ENCODE data around the gene BDH2. TPM values are rescaled to one million over a fixed set of nuclear protein-coding genes. Genes with fewer than 3 reads are reported as not detected.

BDH2 gene
- total and polyA plus RNA-seq, 2 experiments from 2014 or later = 36.5 to 73.9 TPM

- Histone ChIP-seq H4K20me1 (replicated peaks; ENCODE audit: insufficient read depth) (no peaks in the 10 kb centered on the region; the same call in 1 of the 2 replicates), H3K79me2 (replicated peaks; ENCODE audit: insufficient read depth) (no peaks in the 10 kb centered on the region), H3F3A (replicated peaks; ENCODE audit: low read depth) (no peaks in the 10 kb centered on the region), H3K4me3 (no peak overlapping the region), H3K36me3 (ENCODE audit: insufficient read depth) (no peaks in the 10 kb centered on the region), H3K4me1 (ENCODE audit: insufficient read depth) (no peaks in the 10 kb centered on the region), H3K9me2 (ENCODE audit: insufficient read depth) (no peaks in the 10 kb centered on the region), H2AFZ (no peak overlapping the region), H3K27ac (ENCODE audit: low read depth) (no peak overlapping the region), H3K27me3 (ENCODE audit: insufficient read depth) (no peaks in the 10 kb centered on the region), H3K4me2 (no peak overlapping the region)
- Mint-ChIP-seq H3K9me3 (no peaks in the 10 kb centered on the region), H3K27me3 (ENCODE audit: insufficient read depth, low read depth, poor library complexity) (no peaks in the 10 kb centered on the region), H3K4me1 (peaks cover 12% of the 10 kb centered on the region), H3K36me3 (ENCODE audit: low read depth) (no peaks in the 10 kb centered on the region), H3K4me3 (no peak overlapping the region), H3K27ac (no peak overlapping the region)
- TF ChIP-seq REST (IDR thresholded peaks at IDR 0.05; ENCODE audit: unreplicated experiment) (no peak), NANOG (IDR thresholded peaks at IDR 0.05; ENCODE audit: borderline replicate concordance) (no peak), ZNF114 (CRISPR knock-in tag; IDR thresholded peaks at IDR 0.05) (no peak)
- no peak for ATAC-seq
- DNase-seq (ENCODE audit: low spot score) = no peak
These were observed 55.5 kb downstream of the BDH2 start for GRCh38 chr4:103044183-103044582.

- H3K4me1 ChIP-seq (ENCODE audit: insufficient read depth) = no peaks in the 10 kb centered on the region
- Mint-ChIP-seq H3K4me3 (no peak overlapping the region), H3K4me1 (no peaks in the 10 kb centered on the region), H3K9me3 (no peaks in the 10 kb centered on the region), H3K27me3 (ENCODE audit: insufficient read depth, low read depth, poor library complexity) (no peaks in the 10 kb centered on the region), H3K36me3 (ENCODE audit: low read depth) (no peaks in the 10 kb centered on the region), H3K27ac (no peak overlapping the region)
- H3K4me3 ChIP-seq = no peak overlapping the region
- H3F3A ChIP-seq (replicated peaks; ENCODE audit: low read depth) = no peaks in the 10 kb centered on the region
- no peaks in the 10 kb centered on the region for H3K36me3 ChIP-seq (ENCODE audit: insufficient read depth)
- no peak for TF ChIP-seq ETS1 (IDR thresholded peaks at IDR 0.05)
- TF ChIP-seq NANOG (IDR thresholded peaks at IDR 0.05; ENCODE audit: borderline replicate concordance) = no peak
- TF ChIP-seq EZH2phosphoT487 (IDR thresholded peaks at IDR 0.05; ENCODE audit: unreplicated experiment) = no peak
- no peak for TF ChIP-seq CTCF (conservative IDR thresholded peaks at IDR 0.05; ENCODE audit: low read depth in 2 of 2)
- no peak for TF ChIP-seq CREB1 (CRISPR knock-in tag; IDR thresholded peaks at IDR 0.05; ENCODE audit: low read depth)
- no peak for TF ChIP-seq JUNB (IDR thresholded peaks at IDR 0.05; ENCODE audit: unreplicated experiment)
- TF ChIP-seq ZNF114 (CRISPR knock-in tag; IDR thresholded peaks at IDR 0.05) = no peak
- no peak for TF ChIP-seq ZNF331 (CRISPR knock-in tag; IDR thresholded peaks at IDR 0.05; ENCODE audit: low read depth)
- H3K27me3 ChIP-seq (ENCODE audit: insufficient read depth) = no peaks in the 10 kb centered on the region
- no peak overlapping the region for H2AFZ ChIP-seq
- no peak overlapping the region for H3K4me2 ChIP-seq
- ATAC-seq = no peak
- H3K9me2 ChIP-seq (ENCODE audit: insufficient read depth) = no peaks in the 10 kb centered on the region
- no peaks in the 10 kb centered on the region for H3K79me2 ChIP-seq (replicated peaks; ENCODE audit: insufficient read depth)
- no peak overlapping the region for H3K27ac ChIP-seq (ENCODE audit: low read depth)
- no peak for DNase-seq (ENCODE audit: low spot score)
- H4K20me1 ChIP-seq (replicated peaks; ENCODE audit: insufficient read depth) = no peaks in the 10 kb centered on the region
These were observed 63.5 kb downstream of the BDH2 start for GRCh38 chr4:103036169-103036568.
